GM12864 (cell line): Measurements from ENCODE around the gene C2orf81.
A peak's percentile ranks its signal among the peaks of the same experiment; 100 is the strongest.

ENCODE experiments used
- DNase-seq: peaks from one replicate; pipeline ENCODE4 v3.0.0-alpha.2; 2011; ENCODE audit warnings: low read depth
- H3K4me3 ChIP-seq: 2 replicates; pipeline ENCODE4 v1.5.1; 2011; ENCODE audit warnings: mild to moderate bottlenecking, low read depth, low read length, control low read depth
- TF ChIP-seq, protein P1 (sequence below): IDR thresholded peaks from 2 replicates; pipeline ENCODE4 v1.5.1; 2011; ENCODE audit warnings: low read depth, mild to moderate bottlenecking, moderate library complexity, low read length, control low read depth, inconsistent platforms; ENCODE audit errors: missing control alignments

The C2orf81 gene

GRCh38 chr2:74413001-74413698 is 8.3 kb downstream of the C2orf81 start:
- no peak for DNase-seq
- no peak overlapping the region for H3K4me3 ChIP-seq
- TF ChIP-seq, protein P1, sequence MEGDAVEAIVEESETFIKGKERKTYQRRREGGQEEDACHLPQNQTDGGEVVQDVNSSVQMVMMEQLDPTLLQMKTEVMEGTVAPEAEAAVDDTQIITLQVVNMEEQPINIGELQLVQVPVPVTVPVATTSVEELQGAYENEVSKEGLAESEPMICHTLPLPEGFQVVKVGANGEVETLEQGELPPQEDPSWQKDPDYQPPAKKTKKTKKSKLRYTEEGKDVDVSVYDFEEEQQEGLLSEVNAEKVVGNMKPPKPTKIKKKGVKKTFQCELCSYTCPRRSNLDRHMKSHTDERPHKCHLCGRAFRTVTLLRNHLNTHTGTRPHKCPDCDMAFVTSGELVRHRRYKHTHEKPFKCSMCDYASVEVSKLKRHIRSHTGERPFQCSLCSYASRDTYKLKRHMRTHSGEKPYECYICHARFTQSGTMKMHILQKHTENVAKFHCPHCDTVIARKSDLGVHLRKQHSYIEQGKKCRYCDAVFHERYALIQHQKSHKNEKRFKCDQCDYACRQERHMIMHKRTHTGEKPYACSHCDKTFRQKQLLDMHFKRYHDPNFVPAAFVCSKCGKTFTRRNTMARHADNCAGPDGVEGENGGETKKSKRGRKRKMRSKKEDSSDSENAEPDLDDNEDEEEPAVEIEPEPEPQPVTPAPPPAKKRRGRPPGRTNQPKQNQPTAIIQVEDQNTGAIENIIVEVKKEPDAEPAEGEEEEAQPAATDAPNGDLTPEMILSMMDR, result no peak

GRCh38 chr2:74407682-74408081 is 13.7 kb downstream of the C2orf81 start:
- no peak for DNase-seq
- TF ChIP-seq, protein P1, result no peak
- H3K4me3 ChIP-seq, result no peak overlapping the region

GRCh38 chr2:74406035-74406434 is 15.4 kb downstream of the C2orf81 start:
- no peak overlapping the region for H3K4me3 ChIP-seq
- TF ChIP-seq, protein P1, result no peak
- no peak for DNase-seq

DNA sequence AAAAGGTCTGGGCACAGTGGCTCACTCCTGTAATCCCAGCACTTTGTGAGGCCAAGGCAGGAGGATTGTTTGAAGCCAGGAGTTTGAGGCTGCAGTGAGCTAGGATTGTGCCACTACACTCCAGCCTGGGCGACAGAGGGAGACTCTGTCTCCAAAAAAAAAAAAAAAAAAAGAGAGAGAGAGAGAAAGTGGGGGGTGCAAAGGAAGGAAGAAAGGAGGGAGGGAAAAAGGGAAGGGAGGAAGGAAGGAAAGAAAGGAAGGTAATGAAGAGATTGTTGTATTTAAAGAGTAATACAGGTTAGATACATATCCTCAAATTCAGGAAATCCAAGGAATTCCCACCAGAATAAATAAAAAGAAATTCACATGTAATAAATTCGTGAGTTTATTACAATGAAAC is 19.5 kb downstream of the C2orf81 start:
- TF ChIP-seq, protein P1, result no peak
- H3K4me3 ChIP-seq, result no peak overlapping the region
- DNase-seq, result no peak

- DNase-seq, result no peak
- no peak overlapping the region for H3K4me3 ChIP-seq
- TF ChIP-seq, protein P1, result peak; percentile 70
These were observed 21.6 kb downstream of the C2orf81 start for GRCh38 chr2:74399785-74400184.

DNA sequence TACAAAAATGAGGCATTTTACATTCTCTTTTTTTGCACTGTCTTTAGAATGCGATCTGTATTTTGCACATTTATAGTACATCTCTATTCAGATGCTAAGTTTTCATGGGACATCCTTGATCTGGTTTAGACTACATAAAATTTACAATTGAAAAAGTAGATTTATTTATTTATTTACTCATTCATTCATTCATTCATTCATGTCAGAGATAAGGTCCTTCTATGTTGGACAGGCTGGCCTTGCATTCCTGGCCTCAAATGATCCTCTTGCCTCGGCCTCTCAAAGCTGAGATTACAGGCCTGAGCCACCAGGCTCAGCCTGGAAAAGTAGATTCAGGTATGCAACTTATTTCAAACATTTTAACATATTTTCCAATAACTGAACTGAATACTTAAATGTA is 25.3 kb downstream of the C2orf81 start:
- TF ChIP-seq, protein P1, result no peak
- no peak overlapping the region for H3K4me3 ChIP-seq
- no peak for DNase-seq

- DNase-seq, result no peak
- TF ChIP-seq, protein P1, result no peak
These were observed 27.9 kb downstream of the C2orf81 start for GRCh38 chr2:74393525-74393924.

More at GRCh38 chr2:74393525-74393924, 27.9 kb downstream of the C2orf81 start:
- no peak overlapping the region for H3K4me3 ChIP-seq
